DLD1 (cell line): ENCODE measurements around the gene CAPZA1.
"Not testable (repeated sequence)": the region's sequence is repeated elsewhere in the genome, so short reads cannot be mapped to it uniquely, and the experiment has no call there.

Experiments
- in situ Hi-C: cut with HindIII; loops from 2 replicates; pipeline ENCODE4 v1.10.0; 2017; ENCODE audit warnings: low sequenced_read_pairs

Gene CAPZA1

DNA sequence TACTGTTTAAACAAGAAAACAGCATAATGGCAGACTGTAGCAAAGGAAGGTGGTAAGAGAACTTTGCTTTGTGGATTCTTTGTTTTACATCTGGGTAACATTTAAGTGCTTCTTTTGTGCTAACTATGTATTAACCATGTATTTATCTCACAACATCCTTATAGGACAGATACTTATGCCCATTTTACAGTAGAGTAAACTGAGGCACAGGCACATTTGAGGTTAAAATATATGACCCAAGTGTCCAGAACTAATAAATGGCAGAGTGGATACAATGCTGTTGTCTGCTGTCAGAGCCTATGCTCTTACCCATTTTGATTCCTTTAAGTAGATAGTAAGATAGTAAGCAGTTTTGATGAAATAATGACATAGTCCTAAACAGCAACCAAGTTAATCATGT is 7.3 kb downstream of the CAPZA1 start:
- in situ Hi-C loops, result no loop called here

DNA sequence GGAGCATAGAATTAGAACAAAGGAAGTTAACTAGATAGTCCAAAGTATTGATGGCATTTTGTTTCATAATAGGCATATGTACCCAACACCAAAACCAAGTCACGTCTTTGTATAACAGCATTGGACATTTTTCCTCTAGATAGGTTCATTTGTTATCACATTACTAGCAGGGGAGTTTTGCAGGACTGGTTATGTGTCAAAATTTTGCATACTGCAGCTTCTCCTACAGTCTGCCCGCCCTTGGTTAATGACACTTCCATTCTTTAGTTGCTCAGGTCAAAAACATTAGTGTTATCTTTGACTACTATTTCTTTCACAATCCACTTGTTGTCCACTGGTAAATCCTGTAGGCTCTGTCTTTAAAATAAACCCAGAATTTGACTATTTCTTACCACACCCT is 8.9 kb downstream of the CAPZA1 start:
- in situ Hi-C loops, result no loop called here

DNA sequence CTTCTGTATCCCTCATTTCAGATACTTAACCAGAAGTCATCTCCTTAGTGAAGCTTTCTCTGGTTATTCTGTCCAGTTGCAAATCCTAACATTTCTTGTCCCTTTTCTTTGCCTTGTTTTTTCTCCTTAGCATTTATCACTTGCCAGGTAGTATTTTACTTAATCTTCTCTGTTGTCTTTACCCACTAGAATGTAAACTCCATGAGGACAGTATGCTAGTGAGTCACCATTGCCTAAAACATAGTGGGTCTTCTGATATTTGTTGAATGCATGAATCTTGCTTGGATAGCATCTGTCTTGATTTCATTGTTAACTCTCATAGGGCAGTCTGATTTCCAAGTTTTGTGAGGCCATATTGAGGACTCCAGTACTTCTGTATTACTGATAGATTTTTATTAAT is 9.6 kb downstream of the CAPZA1 start:
- in situ Hi-C loops, result no loop called here

DNA sequence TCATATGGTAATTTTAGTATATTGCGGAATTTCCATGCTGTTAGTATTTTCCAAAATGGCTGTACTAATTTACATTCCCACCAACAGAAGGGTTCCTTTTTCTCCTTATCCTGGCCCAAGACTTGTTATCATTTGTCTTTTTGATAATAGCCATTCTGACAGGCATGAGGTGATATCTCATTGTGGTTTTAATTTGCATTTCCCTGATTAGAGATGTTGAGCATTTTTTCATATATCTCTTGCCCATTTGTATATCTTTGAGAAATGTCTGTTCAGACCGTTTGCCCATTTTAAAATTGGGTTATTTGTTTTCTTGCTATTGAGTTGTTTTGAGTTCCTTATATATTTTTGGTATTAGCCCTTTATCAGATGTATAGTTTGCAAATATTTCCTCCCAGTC is 14.0 kb downstream of the CAPZA1 start:
- in situ Hi-C loops, result no loop called here

DNA sequence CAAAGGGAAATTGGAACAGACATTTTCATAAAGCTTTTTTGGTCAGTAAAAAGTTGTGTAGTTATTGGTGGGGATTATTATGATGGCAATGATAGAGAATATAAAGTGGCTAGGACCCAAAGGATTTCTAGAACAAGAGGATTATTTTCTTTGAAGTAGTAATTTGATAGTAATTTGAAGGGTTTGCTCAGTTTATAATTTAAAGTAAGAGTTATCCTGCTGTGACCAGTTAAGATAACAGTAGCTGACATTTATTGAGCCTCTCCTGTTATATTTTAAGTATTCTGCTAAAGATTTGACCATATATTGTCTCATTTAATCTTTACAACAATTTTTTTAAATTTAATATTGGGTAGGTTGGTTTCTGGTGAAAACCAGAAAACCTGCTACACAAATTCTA is 14.7 kb downstream of the CAPZA1 start:
- in situ Hi-C loops, result no loop called here

DNA sequence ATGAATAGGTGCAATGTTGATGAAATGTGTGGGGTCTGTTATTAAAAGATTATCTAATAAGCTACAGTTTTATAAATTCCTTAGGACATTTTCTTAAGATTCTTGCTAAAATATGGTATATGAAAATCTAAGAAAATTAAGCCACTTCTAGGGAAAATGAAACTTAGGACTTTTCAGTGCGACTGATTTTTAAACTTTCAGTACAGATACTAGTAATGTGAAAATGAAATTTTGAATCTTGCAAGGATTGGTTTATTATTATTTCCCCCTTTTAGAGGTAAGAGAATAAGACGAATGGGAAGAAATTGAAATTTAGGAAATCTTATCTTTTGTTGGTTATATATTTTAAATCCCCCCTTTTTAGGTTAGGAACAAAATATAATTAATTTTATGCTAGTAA is 16.4 kb downstream of the CAPZA1 start:
- in situ Hi-C loops, result no loop called here

DNA sequence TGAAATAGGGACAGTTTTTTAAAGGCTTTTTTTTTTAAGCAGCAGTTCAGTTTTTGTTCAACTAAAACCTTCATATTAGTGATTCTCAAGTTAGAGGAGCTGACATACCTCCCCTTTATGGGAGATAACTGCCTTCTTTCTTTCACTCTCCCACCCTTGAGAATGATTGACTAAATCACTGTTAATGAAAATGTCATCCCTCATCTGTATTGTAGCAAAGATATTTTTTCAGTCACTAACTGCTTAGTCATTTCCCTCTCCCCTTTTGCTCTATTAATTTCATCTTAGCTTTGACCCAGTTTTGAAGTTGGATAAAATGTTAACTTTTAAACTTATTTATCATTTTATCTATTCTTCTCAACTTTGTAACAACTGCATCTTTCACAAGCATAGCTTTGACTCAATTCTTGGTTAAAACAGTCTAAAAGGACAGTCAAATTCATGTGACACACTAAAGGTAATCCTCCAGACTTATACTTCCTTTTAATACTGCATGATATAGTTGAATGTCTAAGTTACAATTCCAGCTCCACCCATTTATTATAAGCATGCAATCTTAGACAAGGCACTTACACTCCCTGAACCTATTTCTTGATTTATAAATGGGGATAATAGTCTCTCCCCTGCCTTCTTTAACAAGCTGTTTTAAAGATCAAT is 17.1 kb downstream of the CAPZA1 start:
- in situ Hi-C loops, result no loop called here

DNA sequence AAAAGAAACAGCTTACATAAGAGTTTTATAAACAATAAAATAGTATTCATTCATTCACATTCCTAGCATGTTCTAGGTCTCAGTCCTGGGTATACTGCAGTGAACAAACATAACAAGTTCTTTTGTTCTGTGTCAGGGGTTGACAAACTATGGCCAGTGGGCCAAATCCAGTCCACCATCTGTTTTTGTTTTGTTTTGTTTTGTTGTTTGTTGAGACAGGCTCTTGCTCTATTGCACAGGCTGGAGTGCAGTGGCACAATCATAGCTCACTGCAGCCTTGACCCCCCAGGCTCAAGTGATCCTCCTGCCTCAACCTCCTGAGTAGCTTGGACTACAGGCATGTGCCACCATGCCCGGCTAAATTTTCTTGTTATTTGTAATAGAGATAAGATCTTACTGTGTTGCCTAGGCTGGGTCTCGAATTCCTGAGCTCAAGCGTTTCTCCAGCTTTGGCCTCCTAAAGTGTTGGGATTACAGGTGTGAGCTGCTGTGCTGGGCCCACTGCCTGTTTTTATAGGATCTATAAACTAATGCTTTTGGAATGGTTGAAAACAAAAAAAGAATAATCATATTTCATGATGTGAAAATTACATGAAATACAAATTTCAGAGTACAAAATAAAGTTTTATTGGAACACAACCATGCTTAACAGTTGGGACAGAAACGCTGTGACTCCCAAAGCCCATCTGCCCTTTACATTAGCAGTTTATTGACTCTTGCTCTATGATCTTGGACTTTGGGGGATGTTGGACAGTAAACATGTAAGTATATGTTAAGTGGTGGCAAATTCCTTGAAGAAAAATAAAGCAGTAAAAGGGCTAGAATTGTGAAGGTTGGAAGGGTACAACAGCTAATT is 17.9 kb downstream of the CAPZA1 start:
- in situ Hi-C loops, result no loop called here

DNA sequence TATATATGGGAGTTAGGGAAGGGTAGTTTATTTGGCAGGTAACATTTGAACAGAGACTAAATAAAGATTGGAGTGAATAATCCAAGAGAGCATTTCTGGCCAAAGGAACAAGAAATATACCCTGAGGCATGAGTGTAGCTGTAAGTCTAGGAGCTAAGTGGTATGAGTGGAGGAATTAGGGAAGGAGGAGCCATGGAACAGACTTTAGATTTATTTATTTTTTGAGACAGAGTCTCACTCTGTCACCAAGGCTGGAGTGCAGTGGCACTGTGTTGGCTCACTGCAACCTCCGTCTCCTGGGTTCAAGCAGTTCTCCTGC is 18.4 kb downstream of the CAPZA1 start:
- in situ Hi-C loops, result no loop called here

DNA sequence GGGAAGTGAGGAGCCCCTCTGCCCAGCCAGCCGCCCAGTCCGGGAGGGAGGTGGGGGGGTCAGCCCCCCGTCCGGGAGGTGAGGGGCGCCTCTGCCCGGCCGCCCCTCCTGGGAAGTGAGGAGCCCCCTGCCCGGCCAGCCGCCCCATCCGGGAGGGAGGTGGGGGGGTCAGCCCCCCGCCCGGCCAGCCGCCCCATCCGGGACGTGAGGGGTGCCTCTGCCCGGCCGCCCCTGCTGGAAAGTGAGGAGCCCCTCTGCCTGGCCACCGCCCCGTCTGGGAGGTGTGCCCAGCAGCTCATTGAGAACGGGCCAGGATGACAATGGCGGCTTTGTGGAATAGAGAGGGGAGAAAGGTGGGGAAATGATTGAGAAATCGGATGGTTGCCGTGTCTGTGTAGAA is 20.8 kb downstream of the CAPZA1 start:
- in situ Hi-C loops, result not testable (repeated sequence)

DNA sequence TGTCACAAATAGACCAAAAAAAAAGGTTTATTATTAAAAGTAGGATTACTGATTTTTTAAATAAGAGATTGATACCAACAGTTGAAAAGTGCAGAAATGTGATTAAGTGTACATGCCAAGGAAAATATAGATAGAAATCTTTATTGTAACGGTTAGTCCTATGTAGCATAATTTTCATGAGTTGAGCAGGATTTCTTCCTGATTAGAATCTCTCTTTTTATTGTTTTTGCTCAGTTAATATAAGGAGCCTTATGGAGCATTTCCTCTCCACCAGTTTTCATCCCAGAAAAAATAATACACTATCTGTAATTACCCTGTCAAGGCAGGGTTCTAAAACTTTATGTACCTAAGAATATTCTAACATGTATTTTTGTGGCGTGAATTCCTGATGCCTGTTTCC is 23.4 kb downstream of the CAPZA1 start:
- in situ Hi-C loops, result no loop called here

DNA sequence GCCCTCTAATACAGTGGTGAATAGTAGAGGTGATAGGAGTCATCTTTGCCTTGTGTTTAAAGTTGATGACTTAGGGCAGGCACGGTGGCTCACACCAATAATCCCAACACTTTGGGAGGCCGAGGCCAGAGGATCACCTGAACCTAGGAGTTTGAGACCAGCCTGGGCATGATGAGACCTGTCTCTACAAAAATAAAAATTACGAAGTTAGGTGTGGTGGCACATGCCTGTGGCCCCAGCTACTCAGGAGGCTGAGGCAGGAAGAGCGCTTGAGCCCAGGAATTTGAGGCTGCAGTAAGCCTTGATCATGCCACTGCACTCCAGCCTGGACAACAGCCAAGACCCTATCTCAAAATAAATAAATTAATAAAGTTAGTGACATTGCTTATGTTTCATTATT is 26.6 kb downstream of the CAPZA1 start:
- in situ Hi-C loops, result no loop called here

DNA sequence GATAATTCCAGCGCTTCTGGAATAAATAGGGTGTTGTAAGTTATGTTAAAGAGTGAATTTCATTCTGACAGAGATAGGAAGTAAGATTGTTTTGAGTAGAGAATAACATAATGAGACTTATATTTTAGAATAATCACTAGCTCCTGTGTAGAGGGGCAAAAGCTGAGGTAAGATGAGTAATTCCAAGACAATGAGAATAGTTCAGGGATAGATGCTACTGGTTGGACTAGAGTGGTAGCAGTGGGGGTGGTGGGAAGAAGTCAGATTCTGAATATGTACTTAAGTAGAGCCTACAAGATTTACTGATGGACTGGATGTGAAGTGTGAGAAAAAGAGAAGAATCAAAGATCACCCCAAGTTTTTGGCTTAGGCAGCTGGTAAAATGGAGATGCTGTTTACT is 31.6 kb downstream of the CAPZA1 start:
- in situ Hi-C loops, result no loop called here

DNA sequence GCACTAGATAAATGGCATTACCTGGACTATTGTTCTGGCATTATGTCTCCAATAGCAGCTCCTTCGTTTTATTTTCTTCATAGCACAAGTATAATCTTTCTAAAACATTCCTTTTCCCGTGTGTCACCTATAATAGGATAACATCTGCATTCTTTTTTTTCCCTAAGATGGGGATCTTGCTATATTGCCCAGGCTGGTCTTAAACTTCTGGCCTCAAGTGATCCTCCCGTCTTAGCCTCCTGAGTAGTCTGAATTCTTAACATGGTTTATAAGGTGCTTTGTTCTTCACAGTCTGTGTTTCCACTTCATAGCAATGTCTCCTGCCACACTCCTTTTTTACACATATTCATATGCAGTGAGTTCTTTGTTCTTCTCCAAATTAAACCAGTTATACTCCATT is 46.2 kb downstream of the CAPZA1 start:
- in situ Hi-C loops, result no loop called here

DNA sequence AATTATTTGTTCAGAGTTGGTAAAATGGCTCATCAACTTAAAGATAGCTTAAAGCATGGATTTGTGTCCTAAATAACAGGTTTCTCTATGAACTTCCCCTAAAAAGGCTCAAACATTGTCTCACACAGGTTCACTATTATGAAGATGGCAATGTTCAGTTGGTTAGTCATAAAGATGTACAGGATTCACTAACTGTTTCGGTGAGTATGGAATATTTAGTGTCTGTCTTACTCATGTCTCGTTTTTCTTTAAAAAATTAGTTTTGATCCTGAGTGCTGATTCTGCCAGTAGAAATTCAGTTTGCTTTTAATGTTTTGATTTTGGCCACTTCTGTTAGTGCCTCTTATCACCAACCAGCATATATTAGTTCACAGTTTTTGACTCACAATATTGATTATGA is 47.3 kb downstream of the CAPZA1 start:
- in situ Hi-C loops, result no loop called here

DNA sequence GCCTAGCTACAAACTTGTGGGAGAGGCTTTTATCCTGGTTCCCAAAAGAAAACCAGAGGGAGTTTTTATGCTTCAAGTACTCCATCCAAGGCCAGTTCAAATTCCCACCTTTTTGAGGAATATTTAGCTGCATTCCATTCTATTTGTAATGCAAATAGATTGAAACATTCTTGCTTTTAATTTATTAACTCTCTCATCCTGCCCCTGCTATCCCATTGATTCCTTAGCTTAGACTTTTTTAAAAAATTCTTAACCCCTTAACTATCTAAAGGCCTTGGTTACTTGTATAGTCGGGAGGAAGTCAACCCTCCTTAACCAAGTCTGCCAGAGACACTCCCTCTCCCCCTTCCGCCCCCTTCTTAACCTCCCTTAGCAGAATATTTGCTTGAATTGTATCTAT is 52.4 kb downstream of the CAPZA1 start:
- in situ Hi-C loops, result no loop called here

DNA sequence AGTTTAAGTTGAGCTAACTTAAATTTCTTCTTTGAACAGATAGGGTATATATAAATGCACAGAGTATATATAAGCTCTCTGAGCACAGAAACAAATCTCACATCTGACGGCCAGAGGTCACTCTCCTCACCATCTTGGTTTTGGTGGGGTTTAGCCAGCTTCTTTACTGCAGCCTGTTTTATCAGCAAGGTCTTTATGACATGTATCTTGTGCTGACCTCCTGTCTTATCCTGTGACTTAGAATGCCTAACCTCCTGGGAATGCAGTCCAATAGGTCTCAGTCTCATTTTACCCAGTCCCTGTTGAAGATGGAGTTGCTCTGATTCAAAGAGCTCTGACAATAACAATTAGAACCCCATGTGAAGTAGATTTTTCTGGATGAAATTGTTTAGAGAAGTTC is 53.2 kb downstream of the CAPZA1 start:
- in situ Hi-C loops, result no loop called here

DNA sequence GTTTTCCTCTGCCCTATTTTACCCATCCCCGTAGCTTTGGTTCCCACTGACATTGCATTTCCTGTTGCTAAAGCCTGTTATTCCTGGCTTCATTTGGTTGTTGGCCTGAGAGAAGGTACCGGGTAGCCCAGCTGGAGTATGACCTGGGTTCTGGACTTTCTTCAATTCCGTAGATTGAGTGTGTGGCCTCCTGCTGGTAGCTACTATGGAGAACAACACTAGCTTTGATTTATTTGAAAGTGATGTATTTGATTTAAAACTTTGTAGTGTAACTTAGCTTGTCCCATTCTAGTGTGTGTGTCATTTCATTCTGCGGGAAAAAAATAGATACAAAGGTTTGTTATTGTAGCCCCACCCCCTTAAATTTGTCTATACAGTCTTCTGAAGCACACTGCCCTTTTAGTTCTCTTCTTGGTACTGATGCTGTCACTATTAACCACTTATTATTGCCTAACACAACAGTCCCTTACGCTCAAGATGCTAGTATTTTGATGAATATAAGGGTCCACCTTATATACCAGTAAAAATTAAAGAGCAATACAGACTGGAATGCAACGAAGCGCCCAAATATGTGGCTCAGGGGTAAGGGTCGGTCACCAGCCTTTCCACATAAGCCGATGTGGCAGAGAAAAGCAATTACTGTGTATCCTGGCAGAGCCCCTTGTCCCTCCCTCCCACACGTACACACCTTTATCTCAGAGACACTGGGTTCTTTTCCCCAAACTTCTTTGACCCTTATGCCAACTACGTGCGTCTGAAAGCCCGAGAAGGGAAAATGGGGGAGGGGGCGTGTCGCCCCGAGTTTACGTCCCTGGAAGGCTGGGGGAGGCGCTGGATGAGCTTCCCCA is 54.2 kb downstream of the CAPZA1 start:
- in situ Hi-C loops, result no loop called here

DNA sequence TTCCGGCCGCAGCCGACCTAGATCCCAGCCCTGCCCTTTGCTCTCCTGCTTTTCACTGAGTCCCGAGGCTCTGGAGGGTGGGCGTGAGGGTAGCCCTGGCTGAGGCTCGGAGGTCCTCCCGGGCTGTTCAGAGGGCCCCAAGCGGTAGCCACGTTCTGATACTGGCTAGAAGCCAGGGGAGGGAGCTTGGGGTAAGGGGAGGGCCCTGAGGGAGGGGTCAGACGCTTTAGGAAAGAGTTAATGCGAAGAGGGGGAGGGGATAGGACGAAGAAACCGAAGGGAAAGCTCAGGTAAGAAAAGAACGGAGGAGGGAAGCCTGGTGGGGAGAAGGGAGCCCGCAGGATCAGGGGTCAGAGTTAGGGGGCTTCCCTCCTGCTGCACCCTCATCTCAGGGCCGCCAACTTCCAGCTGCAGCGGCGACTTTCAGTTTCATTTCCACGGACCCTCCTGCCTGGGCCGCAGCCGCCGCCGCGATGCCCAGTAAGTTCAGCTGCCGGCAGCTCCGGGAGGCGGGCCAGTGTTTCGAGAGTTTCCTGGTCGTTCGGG is 54.9 kb downstream of the CAPZA1 start, which contains the start of gene MOV10:
MOV10 (plus strand) TSS at position 220 of the 546 bp plus-strand sequence; CDS start at position 474, 254 bp downstream.
- in situ Hi-C loops, result no loop called here

DNA sequence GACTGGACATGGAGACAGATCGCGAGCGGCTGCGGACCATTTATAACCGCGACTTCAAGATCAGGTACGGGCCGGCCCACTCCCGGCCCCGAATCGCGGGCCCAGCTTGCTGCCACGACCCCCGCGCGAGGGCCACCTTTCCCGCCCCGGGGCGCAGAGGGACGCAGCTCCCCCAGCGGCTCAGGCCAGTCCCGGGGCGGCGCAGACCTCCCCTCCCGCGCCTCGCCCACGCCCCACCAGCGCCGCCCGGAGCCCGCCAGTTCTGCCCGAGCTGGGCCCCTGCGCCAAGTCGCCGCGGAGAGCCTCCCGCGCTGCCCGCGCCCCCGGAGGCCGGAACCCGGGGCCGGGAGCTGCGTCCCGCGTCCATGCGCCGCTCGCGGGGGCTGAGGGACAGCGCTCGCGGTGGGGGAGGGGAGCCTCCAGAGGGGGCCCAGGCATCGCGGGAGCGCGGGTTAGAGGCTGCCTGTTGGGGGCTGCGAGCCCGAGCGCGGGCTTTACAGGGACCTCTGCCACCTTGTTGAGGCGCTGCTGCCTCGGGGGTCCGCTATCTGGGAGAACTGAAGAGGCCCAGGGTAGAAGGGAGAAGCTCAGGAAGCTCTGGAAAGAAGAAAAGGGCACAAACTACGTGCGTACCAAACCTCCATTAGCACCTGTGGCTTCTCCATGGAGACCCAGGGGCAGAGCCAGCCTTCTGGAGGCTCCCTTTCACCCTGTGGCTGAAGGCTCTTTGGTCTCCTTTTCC is 55.5 kb downstream of the CAPZA1 start:
- in situ Hi-C loops, result no loop called here
